ENCODE measurements around the gene OR4D6. TPM values are rescaled to one million over a fixed set of nuclear protein-coding genes. Genes with fewer than 3 reads are reported as not detected.
"Not testable (repeated sequence)": the region's sequence is repeated elsewhere in the genome, so short reads cannot be mapped to it uniquely, and the experiment has no call there.

OR4D6 gene
- not detected for polyA plus RNA-seq

GRCh38 chr11:59456661-59457060 lies at the start of gene OR4D6:
Gene OR4D6, plus strand, starts transcription at chr11:59456961. Its CDS starts 0 bp downstream, at chr11:59456961.
- 81 to 89% (median 84%) methylated on average over 2 of the region's 2 CpGs for WGBS, 3 donors
- no peak within 1 kb of the TSS for H3K27ac ChIP-seq (ENCODE audit: low read depth, low read length)

- WGBS, 3 donors = 40 to 73% (median 50%) methylated on average over 2 of the region's 2 CpGs
- no peak overlapping the region for H3K27ac ChIP-seq (ENCODE audit: low read depth, low read length)
Measured at GRCh38 chr11:59413646-59414045, 43.1 kb upstream of the OR4D6 start.

DNA sequence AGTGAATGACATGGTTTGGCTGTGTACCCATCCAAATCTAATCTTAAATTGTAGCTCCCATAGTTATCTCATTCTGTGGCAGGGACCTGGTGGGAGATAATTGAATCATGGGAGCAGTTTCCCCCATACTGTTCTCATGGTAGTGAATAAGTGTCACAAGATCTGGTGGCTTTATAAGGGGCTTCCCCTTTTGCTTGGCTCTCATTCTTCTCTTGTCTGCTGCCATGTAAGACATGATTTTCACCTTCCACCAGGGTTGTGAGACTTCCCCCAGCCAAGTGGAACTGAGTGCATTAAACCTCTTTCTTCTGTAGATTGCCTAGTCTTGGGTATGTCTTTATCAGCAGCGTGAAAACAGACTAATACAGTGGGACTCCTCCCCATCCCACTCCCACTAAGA lies 41.6 kb upstream of the OR4D6 start:
- no peak overlapping the region for H3K27ac ChIP-seq (ENCODE audit: low read depth, low read length)
- 87 to 91% (median 87%) methylated on average over 1 of the region's 1 CpG for WGBS, 3 donors

DNA sequence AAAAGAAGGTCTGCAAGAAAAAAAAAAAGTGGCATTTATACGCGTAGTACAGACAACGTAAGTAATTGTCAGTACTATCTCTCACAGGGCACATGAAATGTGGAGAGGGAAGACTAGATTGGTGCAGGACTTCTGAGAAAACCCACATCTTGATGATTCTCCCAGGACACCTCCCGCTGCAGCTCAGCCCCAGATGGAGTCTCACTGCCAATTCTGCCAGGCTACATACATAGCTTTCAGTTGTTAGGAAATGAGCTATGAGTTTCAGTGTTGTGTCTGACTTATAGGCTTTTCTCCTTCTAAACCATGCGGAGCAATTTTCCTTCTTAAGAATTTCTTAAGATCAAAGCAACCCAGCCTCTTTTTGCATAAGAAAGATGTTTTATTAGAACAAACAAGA lies 40.1 kb upstream of the OR4D6 start:
- no peak overlapping the region for H3K27ac ChIP-seq (ENCODE audit: low read depth, low read length)
- WGBS, 3 donors = 82 to 92% (median 91%) methylated on average over 5 of the region's 5 CpGs

DNA sequence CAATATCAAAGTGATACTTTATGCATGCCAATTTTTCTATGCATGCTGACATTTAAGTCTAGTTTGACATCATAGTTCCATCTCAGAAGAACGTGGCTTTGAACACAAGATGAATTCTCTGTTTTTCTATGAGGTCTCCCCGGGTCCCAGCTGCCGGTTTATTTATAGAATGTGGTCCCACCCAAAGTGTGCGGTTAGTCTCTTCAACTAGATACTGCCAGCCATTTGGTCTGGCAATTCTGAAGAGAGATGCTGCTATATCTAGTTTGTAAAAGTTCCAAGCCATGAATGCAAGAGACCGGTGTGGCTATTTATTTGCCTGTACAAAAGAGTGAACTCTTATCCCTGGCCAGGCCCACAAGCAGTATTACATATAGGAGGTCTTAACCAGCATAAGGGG lies 39.7 kb upstream of the OR4D6 start:
- no peak overlapping the region for H3K27ac ChIP-seq (ENCODE audit: low read depth, low read length)
- 68 to 76% (median 71%) methylated on average over 5 of the region's 5 CpGs for WGBS, 3 donors

- WGBS, 3 donors = 62 to 73% (median 71%) methylated on average over 2 of the region's 2 CpGs
- no peak overlapping the region for H3K27ac ChIP-seq (ENCODE audit: low read depth, low read length)
Measured at GRCh38 chr11:59418156-59418555, 38.6 kb upstream of the OR4D6 start.

DNA sequence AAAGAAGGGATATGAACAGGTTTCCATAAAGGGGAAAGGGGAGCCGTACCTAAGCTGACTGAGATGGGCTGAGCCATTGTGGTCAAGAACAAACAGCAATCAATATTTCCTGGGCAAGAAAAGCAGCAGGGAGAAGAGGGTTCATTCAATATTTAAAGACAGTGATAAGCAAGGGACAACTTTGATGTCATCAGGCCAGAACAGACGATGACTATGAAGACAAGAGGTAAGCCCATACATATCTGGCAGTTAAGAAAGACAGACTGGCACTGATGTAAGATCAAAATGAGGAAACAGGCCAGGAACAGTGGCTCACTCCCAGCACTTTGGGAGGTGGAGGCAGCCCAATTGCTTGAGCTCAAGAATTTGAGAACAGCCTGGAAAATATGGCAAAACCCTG lies 32.9 kb upstream of the OR4D6 start:
- H3K27ac ChIP-seq (ENCODE audit: low read depth, low read length) = no peak overlapping the region
- 61 to 73% (median 66%) methylated on average over 2 of the region's 2 CpGs for WGBS, 3 donors

DNA sequence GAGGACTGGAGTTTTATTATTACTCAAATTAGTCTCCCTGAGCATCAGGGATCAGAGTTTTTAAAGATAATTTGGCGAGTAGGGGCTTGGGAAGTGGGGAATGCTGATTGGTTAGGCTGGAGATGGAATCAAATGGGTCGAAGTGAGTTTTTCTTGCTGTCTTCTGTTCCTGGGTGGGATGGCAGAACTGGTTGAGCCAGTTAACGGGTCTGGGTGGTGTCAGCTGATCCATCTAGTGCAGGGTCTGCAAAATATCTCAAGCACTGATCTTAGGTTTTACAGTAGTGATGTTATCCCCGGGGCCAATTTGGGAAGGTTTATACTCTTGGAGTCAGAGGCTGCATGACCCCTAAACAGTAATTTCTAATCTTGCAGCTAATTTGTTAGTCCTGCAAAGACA lies 31.6 kb upstream of the OR4D6 start:
- H3K27ac ChIP-seq (ENCODE audit: low read depth, low read length) = no peak overlapping the region
- WGBS, 3 donors = 59 to 68% (median 67%) methylated on average over 4 of the region's 4 CpGs

- no peak within 1 kb of the TSS for H3K27ac ChIP-seq (ENCODE audit: low read depth, low read length)
- WGBS, 3 donors = 61 to 74% (median 67%) methylated on average over 5 of the region's 5 CpGs
Measured at GRCh38 chr11:59426361-59427067, 30.2 kb upstream of the OR4D6 start, which contains the start of gene OR5A2. Gene OR5A2, minus strand, starts transcription at chr11:59426413. Its CDS starts 3,460 bp downstream, at chr11:59422953.

DNA sequence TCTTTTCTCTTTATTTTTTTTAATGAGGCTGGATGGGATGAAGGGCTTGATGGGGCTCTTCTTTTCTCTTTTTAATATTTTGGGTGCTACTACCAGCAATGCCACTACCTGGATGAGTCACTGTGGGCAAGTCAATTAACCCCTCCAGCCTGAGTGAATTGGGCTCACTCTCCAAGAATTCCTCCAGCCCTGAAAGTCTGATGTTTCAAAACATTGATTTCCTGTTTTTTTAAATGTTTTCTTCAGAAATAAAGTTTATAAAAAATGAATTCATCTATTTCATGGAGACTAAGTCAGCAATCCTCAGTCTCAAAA lies 29.7 kb upstream of the OR4D6 start:
- H3K27ac ChIP-seq (ENCODE audit: low read depth, low read length) = no peak overlapping the region

GRCh38 chr11:59429924-59430516 lies 26.7 kb upstream of the OR4D6 start:
- H3K27ac ChIP-seq (ENCODE audit: low read depth, low read length) = no peak overlapping the region
- WGBS, 3 donors = 59 to 64% (median 63%) methylated on average over 4 of the region's 4 CpGs

DNA sequence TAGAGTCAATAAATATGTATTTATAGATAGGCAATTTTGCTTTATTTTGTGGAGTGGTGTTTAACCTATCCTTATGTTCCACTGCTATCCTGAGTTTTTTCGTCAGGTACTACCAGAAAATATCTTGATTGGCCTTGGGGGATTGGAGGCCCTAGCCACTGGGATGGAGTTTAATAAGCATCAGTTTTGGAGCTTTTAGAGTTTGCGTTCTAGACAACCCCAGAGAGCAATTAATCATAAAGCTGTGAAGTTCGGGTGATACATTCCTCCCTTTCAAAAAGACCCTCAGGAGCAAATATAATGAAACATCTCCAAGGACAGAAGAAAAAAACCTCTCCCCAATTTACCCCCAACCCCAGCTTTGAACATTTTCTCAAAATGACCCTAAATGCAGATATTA lies 20.6 kb upstream of the OR4D6 start, which contains the start of gene OR5A1:
TSS of gene OR5A1 (plus strand) at position 301 of the 400 bp plus-strand sequence. CDS start 6,700 bp downstream, outside the sequence.
- 54 to 79% (median 72%) methylated on average over 3 of the region's 3 CpGs for WGBS, 3 donors
- no peak within 1 kb of the TSS for H3K27ac ChIP-seq (ENCODE audit: low read depth, low read length)

- 84 to 90% (median 86%) methylated on average over 7 of the region's 7 CpGs for WGBS, 3 donors
- no peak overlapping the region for H3K27ac ChIP-seq (ENCODE audit: low read depth, low read length)
Measured at GRCh38 chr11:59437770-59438169, 19.0 kb upstream of the OR4D6 start.

DNA sequence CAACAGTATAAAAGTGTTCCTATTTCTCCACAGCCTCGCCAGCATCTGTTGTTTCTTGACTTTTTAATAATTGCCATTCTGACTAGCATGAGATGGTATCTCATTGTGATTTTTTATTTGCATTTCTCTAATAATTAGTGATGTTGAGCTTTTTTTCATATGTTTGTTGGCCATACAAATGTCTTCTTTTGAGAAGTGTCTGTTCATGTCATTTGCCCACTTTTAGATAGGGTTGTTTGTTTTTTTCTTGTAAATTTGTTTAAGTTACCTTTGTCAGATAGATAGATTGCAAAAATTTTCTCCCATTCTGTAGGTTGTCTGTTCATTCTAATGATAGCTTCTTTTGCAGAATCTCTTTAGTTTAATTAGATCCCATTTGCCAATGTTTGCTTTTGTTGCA lies 11.1 kb upstream of the OR4D6 start:
- 72 to 78% (median 78%) methylated on average over 1 of the region's 1 CpG for WGBS, 3 donors
- not testable (repeated sequence) for H3K27ac ChIP-seq (ENCODE audit: low read depth, low read length)

DNA sequence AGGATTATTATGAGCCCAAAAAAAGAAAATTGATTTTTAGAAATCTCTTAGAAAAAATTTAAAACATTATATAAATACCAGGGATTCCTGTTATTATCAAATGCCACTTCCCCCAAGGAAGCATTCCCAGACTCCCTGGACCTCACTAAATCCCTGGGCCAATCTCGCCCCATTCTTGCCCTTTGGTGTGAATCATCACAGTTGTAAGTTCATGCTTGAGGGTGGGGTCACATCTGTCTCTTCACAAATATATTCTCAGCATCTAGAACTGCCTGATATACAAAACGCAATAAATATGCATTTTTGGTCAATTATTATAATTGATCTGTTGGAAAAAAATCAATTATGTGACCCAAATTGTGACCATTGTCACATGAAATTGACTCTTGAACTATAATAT lies 8.3 kb upstream of the OR4D6 start:
- 70 to 82% (median 79%) methylated on average over 2 of the region's 2 CpGs for WGBS, 3 donors
- no peak overlapping the region for H3K27ac ChIP-seq (ENCODE audit: low read depth, low read length)

DNA sequence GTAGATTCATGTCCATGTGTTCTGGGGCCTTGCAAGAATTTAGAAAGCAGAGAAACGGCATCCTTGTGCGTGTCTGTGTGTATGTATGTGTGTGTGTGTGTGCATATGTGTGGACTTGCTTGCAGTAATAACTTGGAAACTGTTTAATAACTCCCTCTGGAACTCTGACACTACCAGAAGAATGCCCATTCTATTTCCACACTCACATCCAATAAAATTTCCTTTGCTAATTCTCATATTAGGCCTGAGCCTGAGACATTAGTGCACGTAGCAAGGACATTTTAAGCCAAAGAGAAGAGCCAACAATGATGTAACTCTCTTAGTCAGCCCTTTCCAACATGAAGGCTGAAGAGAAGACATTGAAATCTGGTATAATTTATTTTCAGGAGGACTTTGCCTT lies 3.2 kb downstream of the OR4D6 start:
- 62 to 77% (median 76%) methylated on average over 3 of the region's 3 CpGs for WGBS, 3 donors
- no peak overlapping the region for H3K27ac ChIP-seq (ENCODE audit: low read depth, low read length)

- WGBS, 3 donors = 39 to 55% (median 40%) methylated on average over 5 of the region's 5 CpGs
- H3K27ac ChIP-seq (ENCODE audit: low read depth, low read length) = no peak overlapping the region
Measured at GRCh38 chr11:59463190-59463641, 6.5 kb downstream of the OR4D6 start.

GRCh38 chr11:59473015-59473414 lies 16.3 kb downstream of the OR4D6 start, which contains the start of gene OR4D10:
Gene OR4D10, plus strand, starts transcription at chr11:59473315. Its CDS starts 4,115 bp downstream, at chr11:59477430.
- no peak within 1 kb of the TSS for H3K27ac ChIP-seq (ENCODE audit: low read depth, low read length)

GRCh38 chr11:59475176-59475575 lies 18.4 kb downstream of the OR4D6 start:
- H3K27ac ChIP-seq (ENCODE audit: low read depth, low read length) = no peak overlapping the region
- 54 to 68% (median 56%) methylated on average over 9 of the region's 9 CpGs for WGBS, 3 donors

DNA sequence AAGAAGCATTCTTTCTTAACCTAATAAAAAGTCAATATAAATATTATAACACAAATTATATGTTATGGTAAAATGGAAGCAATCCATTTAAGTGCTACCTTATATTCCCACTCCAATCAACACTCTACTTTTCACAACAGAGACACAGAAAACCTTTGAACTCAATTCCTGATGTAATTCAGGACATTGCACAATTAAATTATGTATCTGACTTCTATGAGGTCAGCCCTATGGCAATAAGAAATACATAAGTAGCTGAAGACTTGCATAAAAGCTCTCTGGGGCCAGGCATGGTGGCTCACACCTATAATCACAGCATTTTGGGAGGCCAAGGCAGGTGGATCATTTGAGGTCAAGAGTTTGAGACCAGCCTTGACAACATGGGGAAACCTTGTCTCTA lies 23.1 kb downstream of the OR4D6 start:
- no peak overlapping the region for H3K27ac ChIP-seq (ENCODE audit: low read depth, low read length)
